Stimulated activated CD8-positive, alpha-beta memory T cell treated with anti-CD3 and anti-CD28 coated beads, Interleukin-15, amount 100 ng/mL, for 1 hour (primary cell): Measurements from ENCODE around the gene IQCH.

Experiments
- DNase-seq: peaks from one replicate; pipeline ENCODE4 v3.0.0-alpha.2; 2020; ENCODE audit warnings: low read depth

The IQCH gene

GRCh38 chr15:67534360-67534759 lies 279.8 kb downstream of the IQCH start:
- no peak for DNase-seq

- DNase-seq = no peak
Measured at GRCh38 chr15:67537771-67538170, 283.2 kb downstream of the IQCH start.

- DNase-seq = peak; percentile 53
Measured at GRCh38 chr15:67542420-67543347, 288.1 kb downstream of the IQCH start, which contains the start of gene MAP2K5. Gene MAP2K5 (plus strand): TSS chr15:67542703. CDS start chr15:67543336, 633 bp downstream.

GRCh38 chr15:67543348-67543718 lies 288.7 kb downstream of the IQCH start:
- DNase-seq = no peak

- no peak for DNase-seq
Measured at GRCh38 chr15:67544475-67544874, 289.9 kb downstream of the IQCH start.

- no peak for DNase-seq
Measured at GRCh38 chr15:67545864-67546263, 291.3 kb downstream of the IQCH start.

- no peak for DNase-seq
Measured at GRCh38 chr15:67547064-67547463, 292.5 kb downstream of the IQCH start.

- DNase-seq = no peak
Measured at GRCh38 chr15:67547836-67548235, 293.2 kb downstream of the IQCH start.

- DNase-seq = no peak
Measured at GRCh38 chr15:67548236-67548852, 293.8 kb downstream of the IQCH start.

GRCh38 chr15:67548862-67549651 lies 294.5 kb downstream of the IQCH start:
- DNase-seq = no peak

- no peak for DNase-seq
Measured at GRCh38 chr15:67549736-67550135, 295.1 kb downstream of the IQCH start.

- no peak for DNase-seq
Measured at GRCh38 chr15:67550522-67550921, 295.9 kb downstream of the IQCH start.

- DNase-seq = no peak
Measured at GRCh38 chr15:67551207-67551743, 296.7 kb downstream of the IQCH start.
